ENCODE results near the gene CENPP. TPM values are rescaled to one million over a fixed set of nuclear protein-coding genes. Genes with fewer than 3 reads are reported as not detected.

The CENPP gene
- total RNA-seq, 1 donor from 2014 or later = 4.3 TPM

GRCh38 chr9:92602413-92602812, 276.7 kb downstream of the CENPP start:
- peaks cover 18% of the 10 kb centered on the region for H3K4me1 ChIP-seq
- TF ChIP-seq CTCF (IDR thresholded peaks at IDR 0.05) = no peak
- ATAC-seq (no peak), DNase-seq (no peak)
- intact Hi-C loops (cut with DNase I) = no loop called here
- no peaks in the 10 kb centered on the region for H3K36me3 ChIP-seq
- no peak overlapping the region for H3K27ac ChIP-seq
- H3K9me3 ChIP-seq = peaks cover 4% of the 10 kb centered on the region
- H3K27me3 ChIP-seq (ENCODE audit: low read depth) = no peaks in the 10 kb centered on the region
- H3K4me3 ChIP-seq = no peak overlapping the region

- ATAC-seq (no peak), DNase-seq (no peak)
- H3K9me3 ChIP-seq = peaks cover 4% of the 10 kb centered on the region
- intact Hi-C loops (cut with DNase I) = no loop called here
- no peaks in the 10 kb centered on the region for H3K27me3 ChIP-seq (ENCODE audit: low read depth)
- peaks cover 13% of the 10 kb centered on the region for H3K4me1 ChIP-seq
- no peak for TF ChIP-seq CTCF (IDR thresholded peaks at IDR 0.05)
- H3K4me3 ChIP-seq = no peak overlapping the region
- no peaks in the 10 kb centered on the region for H3K36me3 ChIP-seq
- no peak overlapping the region for H3K27ac ChIP-seq
Observed at GRCh38 chr9:92603100-92603499, 277.3 kb downstream of the CENPP start.

GRCh38 chr9:92603990-92604389, 278.2 kb downstream of the CENPP start:
- Histone ChIP-seq H3K36me3 (no peaks in the 10 kb centered on the region), H3K4me3 (no peak overlapping the region), H3K27ac (no peak overlapping the region), H3K4me1 (peaks cover 7% of the 10 kb centered on the region), H3K27me3 (ENCODE audit: low read depth) (no peaks in the 10 kb centered on the region), H3K9me3 (peaks cover 4% of the 10 kb centered on the region)
- TF ChIP-seq CTCF (IDR thresholded peaks at IDR 0.05) = no peak
- DNase-seq (no peak), ATAC-seq (no peak)
- intact Hi-C loops (cut with DNase I) = no loop called here

- no peaks in the 10 kb centered on the region for H3K36me3 ChIP-seq
- peaks cover 4% of the 10 kb centered on the region for H3K9me3 ChIP-seq
- intact Hi-C loops (cut with DNase I) = no loop called here
- no peak for DNase-seq
- no peak overlapping the region for H3K27ac ChIP-seq
- no peaks in the 10 kb centered on the region for H3K27me3 ChIP-seq (ENCODE audit: low read depth)
- H3K4me1 ChIP-seq = peaks cover 7% of the 10 kb centered on the region
- ATAC-seq = no peak
- no peak for TF ChIP-seq CTCF (IDR thresholded peaks at IDR 0.05)
- no peak overlapping the region for H3K4me3 ChIP-seq
Observed at GRCh38 chr9:92605224-92605623, 279.5 kb downstream of the CENPP start.

- peaks cover 8% of the 10 kb centered on the region for H3K36me3 ChIP-seq
- TF ChIP-seq CTCF (IDR thresholded peaks at IDR 0.05) = no peak
- H3K4me1 ChIP-seq = peaks cover 7% of the 10 kb centered on the region
- intact Hi-C loops (cut with DNase I) = no loop called here
- DNase-seq (no peak), ATAC-seq (no peak)
- peaks cover 4% of the 10 kb centered on the region for H3K9me3 ChIP-seq
- H3K27ac ChIP-seq = no peak overlapping the region
- no peak overlapping the region for H3K4me3 ChIP-seq
- no peaks in the 10 kb centered on the region for H3K27me3 ChIP-seq (ENCODE audit: low read depth)
Observed at GRCh38 chr9:92607088-92607487, 281.3 kb downstream of the CENPP start.

GRCh38 chr9:92607773-92608172, 282.0 kb downstream of the CENPP start:
- Histone ChIP-seq H3K4me1 (peaks cover 7% of the 10 kb centered on the region), H3K36me3 (peaks cover 15% of the 10 kb centered on the region), H3K9me3 (peaks cover 4% of the 10 kb centered on the region), H3K27me3 (ENCODE audit: low read depth) (no peaks in the 10 kb centered on the region), H3K27ac (no peak overlapping the region), H3K4me3 (no peak overlapping the region)
- intact Hi-C loops (cut with DNase I) = no loop called here
- no peak for DNase-seq
- no peak for TF ChIP-seq CTCF (IDR thresholded peaks at IDR 0.05)
- ATAC-seq = no peak
